NCI-H526 (cell line): Measurements from ENCODE around the gene DVL3.
"Not testable (repeated sequence)": the region's sequence is repeated elsewhere in the genome, so short reads cannot be mapped to it uniquely, and the experiment has no call there.

Source experiments
- DNase-seq, 2 experiments: peaks; one replicate each; lab custom pipeline; 2025; lab: John Stamatoyannopoulos, UW

Gene DVL3

DNA sequence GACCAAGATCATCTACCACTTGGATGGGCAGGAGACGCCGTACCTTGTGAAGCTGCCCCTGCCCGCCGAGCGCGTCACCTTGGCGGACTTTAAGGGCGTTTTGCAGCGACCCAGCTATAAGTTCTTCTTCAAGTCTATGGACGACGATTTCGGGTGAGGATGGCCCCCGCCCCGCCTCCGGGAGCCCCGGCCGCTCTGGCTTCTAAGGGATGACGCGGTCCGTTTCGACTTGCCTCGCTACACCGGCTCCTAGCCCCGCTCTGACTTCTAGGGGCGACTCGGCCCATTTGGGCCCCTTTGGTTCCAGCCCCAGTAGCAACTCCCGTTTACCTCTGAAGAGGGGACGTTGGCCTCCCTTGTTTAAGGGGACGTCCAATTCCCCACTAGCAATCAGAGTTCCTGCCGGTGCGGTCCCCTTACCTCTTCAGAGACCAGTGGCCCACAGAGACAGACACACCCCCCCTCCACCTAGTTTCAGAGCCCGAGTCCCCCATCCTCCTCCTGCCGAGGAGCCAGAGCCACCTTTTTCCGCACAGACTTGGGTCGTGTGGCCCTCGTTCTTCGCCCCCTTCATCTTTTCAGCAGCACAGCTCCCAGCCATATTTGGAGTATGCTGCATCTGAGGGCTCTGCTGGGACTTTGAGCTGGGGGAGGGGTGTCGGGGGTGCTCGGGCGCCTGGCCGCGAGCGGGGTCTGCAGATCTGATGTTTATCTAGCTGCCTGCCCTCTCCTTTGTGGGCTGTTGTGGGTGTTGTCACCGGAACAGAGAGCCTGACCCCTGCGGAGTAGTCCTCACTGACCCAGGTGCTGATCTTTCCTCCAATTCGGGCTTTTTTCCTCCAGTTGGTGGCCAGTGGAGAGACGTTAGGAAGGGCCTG lies 706 bp downstream of the DVL3 start:
- DNase-seq = peak in 1 of 2 experiments; percentile 69

DNA sequence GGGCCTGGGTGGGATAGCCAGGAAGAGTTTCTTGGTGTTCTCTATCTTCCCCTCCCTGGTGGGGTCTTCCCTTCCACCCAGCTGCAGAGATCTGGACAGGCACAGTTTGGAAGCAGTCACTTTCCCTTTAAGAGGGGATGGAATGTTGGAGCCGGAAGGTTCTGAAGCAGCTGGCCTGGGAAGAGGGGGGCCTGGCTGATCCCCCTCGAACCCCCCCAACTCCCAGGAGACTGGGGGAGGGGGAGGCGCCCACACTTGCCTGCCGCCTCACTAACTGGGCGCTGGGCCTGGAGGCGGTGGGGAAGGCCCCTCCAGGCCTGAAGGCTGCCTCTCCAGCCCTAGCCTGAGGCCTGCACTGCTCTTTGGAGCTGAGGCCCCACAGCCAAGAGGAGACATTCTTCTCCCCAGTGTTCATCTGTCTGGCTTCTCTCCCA lies 1.4 kb downstream of the DVL3 start:
- DNase-seq = peak in 1 of 2 experiments; percentile 45

DNA sequence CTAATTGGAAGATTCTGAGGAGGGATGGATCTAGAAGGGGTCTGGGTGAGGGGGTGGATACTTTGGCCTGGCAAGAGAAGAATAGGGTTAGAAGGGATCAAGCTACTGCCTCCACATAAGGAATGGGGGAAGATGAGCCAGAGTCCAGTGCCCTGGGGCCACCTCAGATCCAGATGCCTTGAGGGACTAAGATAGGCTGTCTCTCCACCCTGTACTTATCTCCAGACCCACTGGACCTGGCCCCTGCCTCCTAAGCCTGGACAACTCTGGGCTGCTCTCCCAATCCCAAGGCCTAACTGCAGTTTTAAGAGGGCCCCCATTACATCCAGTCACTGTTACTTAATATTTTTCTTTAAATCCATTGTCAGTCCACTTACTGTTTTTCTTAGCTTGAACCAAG lies 2.0 kb downstream of the DVL3 start:
- DNase-seq = no peak

DNA sequence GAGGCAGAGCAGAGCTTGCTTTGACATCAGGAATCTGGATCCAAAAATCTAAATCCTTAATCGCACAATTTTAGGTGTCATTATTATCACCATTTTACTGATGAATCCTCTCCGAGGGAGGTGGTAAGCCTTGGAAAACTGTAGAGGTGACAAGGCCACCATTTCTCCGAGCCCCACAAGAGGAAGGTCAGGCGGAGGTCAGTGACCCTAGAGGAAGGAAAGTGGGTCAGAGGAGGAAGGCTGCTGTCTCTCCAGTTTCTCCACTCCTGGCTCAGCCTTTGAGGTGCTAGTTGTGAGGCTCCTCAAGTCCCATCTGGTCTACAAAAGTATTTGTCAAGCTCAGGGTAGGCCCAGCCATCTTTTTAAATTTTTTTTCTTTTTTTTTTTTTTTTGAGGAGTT lies 3.2 kb downstream of the DVL3 start:
- no peak for DNase-seq

DNA sequence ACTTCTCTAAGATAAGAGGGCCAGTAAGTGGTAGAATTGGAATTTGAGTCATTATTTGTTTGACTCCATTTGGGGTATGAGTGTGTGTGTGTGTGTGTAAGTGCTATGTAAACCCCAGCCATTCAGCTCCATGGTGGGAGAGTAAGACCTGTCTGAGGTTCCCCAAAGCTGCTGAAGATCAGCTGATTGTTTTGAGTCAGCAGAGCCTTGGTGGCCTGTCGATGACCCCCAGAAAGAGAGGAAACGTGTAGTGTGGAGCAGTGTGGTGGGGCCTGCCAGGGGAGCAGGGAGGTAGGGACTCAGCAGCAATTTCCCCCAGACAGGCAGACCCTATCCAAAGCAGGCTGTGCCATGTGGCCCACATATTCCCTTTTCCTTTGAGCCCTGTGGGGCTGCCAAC lies 5.3 kb downstream of the DVL3 start:
- DNase-seq = no peak

DNA sequence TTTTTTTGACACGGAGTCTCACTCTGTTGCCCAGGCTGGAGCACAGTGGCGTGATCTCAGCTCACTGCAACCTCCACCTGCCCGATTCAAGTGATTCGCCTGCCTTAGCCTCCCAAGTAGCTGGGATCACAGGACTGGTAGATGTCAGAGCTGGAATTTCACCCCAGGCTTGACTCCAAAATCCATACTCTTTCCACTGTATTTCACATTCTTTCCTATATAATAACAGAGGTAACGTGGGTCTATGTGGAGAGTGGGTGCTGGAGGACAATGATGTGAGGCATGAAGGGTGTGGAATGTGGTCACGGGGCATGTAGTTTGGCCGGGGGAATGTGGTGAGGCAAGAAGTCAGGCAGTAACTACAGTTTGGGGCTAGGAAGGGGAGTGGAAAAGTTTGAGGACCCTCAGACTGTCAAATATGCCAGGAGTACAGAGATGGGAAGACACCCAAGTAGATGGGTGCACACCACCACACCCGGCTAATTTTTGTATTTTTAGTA lies 7.4 kb downstream of the DVL3 start:
- DNase-seq = not testable (repeated sequence)

DNA sequence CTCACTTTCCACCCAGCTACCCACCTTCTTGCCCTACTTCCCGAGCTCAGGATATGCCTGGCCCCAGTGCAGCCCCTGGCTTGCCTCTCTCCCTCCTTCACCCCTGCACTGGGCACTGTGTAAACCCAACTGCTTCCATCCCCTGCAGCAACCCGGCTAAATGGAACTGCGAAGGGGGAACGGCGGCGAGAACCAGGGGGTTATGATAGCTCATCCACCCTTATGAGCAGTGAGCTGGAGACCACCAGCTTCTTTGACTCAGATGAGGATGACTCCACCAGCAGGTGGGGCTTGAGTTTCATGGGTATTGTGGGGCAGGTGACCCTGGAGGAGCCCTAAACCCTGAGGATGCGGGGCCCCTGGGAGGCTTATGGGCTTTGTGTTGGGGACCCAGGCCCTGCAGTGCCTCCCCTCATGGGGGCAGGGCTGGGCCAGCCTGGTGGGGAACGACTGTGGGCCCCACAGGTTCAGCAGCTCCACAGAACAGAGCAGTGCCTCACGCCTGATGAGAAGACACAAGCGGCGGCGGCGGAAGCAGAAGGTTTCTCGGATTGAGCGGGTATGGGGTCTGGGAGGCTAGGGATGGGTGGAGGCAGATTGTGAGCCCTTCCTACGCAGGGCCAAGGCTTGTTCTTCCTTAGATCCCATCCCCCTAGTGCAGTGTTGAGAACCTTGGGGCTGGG lies 9.6 kb downstream of the DVL3 start:
- DNase-seq = no peak

DNA sequence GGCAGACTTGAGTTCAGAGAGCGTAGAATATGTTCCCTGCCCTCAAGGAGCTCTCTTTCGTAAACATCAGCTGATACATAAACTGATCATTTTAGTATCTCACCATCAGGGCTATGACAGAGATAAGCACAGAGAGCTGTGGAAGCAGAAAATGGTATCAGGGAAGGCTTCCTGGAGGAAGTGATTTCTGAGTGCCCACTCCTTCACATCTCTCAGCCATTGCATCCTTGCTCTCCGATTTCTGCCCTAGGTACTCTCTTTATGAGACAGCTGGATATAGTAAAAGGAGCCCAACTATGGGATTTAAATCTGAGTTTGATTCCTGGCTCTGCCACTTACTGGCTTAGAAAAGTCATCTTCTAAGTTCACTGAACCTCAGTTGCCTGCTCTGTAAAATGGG lies 10.4 kb downstream of the DVL3 start:
- DNase-seq = no peak

DNA sequence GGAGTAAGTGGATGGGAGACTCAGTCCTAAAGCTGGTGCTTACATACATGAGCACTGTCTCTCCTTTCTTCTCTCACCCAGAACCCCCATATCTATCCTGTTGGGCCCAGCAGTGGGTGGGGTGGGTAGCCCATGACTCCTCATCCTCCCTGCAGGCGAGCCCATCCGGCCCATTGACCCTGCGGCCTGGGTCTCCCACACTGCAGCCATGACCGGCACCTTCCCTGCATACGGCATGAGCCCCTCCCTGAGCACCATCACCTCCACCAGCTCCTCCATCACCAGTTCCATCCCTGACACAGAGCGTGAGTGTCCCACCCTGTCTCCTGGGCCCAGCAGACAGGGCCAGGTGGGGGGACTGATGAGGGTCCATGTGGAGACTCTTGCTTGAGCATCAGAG lies 11.5 kb downstream of the DVL3 start:
- no peak for DNase-seq

DNA sequence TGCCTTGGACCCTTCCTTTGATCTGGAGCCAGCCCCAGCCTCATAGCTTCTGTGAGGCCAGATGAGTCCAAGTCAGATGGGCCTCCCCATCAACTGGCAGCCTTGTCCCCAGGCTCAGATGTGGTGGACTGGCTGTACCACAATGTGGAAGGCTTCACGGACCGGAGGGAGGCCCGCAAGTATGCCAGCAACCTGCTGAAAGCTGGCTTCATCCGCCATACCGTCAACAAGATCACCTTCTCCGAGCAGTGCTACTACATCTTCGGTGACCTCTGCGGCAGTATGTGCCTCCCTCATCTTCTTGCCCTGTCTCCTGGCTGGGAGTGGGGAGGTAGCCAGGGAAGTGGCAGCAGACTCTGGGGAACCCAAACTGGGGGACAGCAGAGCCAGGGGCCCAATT lies 12.6 kb downstream of the DVL3 start:
- no peak for DNase-seq

DNA sequence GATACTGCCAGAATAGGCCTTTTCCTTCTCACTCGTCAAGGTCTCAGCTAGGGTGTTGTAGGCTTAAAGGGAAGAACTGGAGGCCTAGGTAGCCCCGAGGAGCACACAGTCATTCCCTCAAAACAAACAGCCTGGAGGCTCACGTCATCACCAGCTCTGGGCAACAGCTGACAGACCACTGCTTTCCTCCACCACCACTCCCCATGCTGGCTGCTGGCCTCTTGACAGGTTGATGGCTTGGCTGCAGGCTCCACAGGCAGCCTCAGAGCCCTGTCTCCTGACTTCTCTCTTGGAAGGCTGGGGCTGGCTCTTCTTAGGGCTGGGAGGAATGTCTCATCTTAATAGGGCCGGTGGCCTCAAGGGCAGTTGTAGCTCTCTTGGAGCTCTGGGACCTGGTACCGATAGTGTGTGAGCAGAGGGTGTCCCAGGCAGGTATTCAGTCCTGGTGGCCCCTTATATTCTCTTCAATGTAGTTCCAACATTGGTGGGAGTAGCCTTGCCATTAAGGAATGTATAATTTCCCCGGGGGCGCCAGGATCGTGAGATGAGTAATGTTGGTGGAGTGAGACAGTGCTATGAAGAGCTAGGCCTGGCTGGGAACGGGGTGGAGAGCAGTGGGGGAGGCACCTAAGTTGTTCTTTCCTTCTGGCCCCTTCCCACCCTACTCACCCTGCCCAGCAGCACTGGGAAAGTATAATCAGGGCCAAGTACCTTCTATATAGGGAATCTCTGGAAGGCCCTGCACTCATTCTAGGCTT lies 13.4 kb downstream of the DVL3 start:
- DNase-seq = no peak

DNA sequence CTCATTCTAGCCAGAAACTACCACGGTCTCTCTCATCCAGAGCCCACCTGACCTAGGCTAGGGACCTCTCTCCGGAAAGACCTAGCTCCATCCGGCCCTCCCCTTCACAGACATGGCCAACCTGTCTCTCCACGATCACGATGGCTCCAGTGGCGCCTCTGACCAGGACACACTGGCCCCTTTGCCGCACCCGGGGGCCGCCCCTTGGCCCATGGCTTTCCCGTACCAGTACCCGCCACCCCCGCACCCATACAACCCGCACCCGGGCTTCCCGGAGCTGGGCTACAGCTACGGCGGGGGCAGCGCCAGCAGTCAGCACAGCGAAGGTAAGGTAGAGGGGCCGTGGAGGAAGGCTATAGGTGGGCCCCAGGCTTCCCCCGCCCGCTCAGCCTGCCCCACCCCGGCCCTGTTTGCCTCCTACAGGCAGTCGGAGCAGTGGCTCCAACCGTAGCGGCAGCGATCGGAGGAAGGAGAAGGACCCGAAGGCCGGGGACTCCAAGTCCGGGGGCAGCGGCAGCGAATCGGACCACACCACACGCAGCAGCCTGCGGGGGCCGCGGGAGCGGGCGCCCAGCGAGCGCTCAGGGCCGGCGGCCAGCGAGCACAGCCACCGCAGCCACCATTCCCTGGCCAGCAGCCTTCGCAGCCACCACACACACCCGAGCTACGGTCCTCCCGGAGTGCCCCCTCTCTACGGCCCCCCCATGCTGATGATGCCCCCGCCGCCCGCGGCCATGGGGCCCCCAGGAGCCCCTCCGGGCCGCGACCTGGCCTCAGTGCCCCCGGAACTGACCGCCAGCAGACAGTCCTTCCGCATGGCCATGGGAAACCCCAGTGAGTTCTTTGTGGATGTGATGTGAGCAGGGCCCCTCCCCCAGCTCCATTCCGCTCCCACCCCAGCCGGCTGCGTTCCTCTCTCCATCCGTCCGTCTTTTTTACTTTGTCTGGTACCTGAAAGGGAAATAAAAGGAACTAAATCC lies 15.0 kb downstream of the DVL3 start:
- DNase-seq = no peak

DNA sequence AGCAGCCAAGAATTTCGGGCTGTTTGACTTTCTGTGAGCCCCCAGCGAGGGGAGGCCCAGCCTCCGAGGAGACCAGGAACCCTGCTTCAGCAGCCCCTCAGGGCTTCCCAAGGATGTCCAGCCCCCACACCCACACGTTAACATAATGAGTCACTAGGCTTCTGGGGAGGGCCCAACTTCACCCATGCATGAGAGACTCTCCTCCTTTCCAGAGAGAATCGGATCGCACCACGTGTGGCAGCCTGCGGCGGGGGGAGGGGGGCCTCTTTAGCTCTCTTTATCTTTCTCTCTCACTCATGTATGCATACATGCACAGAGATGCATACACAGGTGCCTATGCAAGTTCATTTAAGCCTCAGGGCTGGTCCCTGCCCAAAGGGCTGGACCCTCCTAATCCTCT lies 16.4 kb downstream of the DVL3 start:
- DNase-seq = no peak

DNA sequence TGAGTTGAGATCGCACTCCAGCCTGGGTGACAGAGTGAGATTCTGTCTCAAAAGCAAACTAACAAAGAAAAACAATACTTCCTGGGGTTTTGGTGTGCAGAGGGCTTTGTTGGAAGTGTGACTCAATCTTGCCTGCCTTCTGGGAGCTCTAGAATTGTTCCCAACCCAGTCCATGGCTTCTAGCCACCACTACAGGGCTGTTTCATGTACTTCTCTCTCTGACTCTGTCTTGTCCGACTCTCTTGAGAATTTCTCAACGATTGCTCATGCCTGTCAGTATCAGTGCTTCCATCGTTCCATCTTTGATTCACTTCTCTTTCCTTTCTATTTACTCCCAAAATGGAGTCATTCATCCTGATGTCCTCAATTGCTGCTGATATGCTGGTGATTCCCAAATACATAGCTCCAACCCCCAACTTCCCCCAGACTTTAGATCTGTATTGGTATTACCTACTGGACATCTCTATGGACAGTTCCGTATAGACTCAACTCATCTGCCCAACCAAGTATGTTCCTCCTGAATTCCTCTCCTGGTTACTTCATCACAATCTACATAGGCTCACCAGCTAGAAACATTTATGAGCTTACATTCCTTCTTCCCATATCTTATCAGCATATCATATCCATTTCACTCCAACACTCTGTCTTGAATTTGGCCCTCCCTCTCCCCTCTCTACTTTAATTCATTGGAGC lies 17.6 kb downstream of the DVL3 start:
- no peak for DNase-seq

DNA sequence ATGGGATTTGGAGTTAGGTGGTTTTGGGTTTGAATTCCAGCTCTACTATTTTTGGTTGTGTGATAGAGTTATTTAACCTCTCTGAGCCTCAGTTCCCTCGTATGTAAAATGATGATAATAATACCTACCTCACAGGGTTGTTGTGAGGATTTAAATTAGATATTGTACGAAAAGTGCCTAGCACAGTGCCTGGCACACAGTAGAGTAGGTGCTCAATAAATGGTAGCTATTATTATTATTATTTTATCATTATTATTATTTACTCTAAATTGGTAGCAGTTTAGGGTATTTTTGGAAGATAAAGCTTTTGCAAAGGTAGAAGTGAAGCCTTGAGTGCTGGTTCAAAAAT lies 18.2 kb downstream of the DVL3 start:
- DNase-seq = no peak

DNA sequence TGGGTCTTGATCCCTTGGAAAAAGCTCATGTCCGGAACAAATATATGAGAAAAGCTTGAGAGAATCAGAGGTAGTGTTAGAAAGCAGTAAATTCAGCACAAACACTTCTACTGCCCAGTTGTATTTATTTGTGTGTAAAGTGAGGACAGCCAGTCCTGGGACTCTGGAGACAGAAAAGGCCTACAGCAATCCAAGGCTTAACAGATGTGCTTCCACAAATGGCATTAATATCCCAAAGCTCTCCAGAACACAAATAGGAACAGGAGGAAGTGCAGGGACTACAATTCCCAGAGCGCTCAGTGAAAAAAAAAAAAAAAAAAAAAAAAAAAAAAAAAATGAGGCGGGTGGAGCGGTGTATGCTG lies 19.1 kb downstream of the DVL3 start:
- no peak for DNase-seq

DNA sequence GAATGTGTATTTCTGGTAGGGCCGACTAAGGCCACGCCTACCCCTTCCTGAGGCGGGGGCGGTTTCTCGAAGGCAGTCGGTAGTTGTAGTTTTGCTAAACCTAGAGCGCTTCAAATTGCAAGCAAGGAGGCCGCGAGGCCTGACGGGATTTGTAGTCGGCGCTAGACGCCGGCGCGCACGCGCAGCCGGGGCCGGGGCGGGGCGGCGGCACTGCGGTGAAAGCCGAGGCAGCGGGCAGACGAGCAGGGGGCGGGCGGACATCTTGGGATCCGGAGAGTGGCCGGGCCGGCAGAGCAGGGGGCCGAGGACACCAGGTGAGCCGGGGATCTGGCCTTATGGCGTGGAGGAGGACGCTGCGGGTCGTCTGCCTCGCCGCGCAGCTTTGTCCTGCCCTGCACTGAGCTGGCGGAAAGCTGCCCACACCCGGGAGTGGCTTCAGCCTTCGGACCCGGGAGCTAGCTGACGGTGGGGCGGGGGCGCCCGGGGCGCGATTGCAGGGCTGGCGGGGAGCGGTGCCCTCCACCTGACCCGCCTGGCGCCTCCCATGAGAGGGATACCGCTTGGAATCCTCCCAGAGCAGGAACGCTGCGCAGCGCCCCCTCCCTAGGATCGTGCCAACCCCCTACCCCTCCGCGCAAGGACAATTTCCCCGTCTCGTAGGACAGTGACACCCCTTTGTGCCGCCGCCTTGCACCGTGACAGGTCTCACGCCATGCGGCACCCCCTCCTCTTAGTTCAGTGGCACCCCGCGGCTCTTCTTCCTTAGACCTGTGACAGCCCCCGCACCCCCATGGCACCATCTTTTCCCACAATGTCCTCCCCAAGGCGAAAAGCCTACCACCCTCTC lies 19.7 kb downstream of the DVL3 start, which contains the start of gene AP2M1:
Gene AP2M1 (plus strand): TSS at position 210 of the 847 bp plus-strand sequence. CDS start 2,139 bp downstream, outside the sequence.
- peak; percentile 98 to 99 for DNase-seq

DNA sequence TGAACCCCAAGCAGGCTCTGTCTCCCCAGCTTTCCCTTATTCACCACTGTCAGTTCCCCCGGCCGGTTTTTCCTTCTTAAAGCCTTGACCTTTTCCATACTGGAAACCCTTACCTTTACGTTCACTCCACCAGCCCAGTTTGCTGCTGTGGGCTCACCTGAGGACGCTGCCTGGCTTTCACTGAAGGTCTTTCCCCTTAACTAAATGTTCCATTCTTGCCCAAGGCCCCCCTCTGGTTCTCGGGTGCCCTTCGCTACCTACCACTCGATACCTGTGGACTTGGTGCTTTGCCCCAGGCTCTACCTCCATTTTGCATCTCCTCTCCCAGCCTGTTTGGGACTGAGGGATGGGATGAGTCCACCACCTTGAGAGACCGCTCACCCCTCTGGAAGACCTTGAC lies 20.3 kb downstream of the DVL3 start:
- DNase-seq = no peak

DNA sequence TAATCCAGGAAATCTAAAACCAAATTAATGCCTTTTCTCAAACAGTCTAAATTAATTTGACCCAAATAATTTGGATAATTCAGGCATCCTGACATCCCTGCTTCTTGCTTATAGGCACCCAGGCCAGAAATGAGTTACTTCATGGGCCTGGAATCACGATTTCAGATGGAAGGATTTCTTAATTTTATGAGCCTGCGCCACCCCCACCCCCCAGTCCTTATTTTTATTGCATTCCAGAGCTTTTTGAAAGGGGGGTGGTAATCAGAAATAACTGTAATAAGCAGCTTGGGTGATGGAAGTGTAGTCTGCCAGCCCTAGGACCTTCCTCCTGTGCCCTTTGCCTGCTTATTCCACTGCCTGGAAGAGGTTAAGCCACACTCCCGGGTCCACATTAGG lies 20.8 kb downstream of the DVL3 start:
- no peak for DNase-seq
